HG02870 (cell line): ENCODE measurements around the gene CIB4.

Source experiments
- ATAC-seq: cut with Tn5 transposase; IDR thresholded peaks from one replicate; pipeline ENCODE4 v1.9.1; 2021; ENCODE audit warnings: mild to moderate bottlenecking, moderate library complexity; ENCODE audit not compliant: unreplicated experiment

CIB4 gene

GRCh38 chr2:26640781-26641564, at the start of gene CIB4:
TSS of gene CIB4 (minus strand) at chr2:26641366. CDS start at chr2:26641314, 52 bp downstream.
- ATAC-seq = no peak

- no peak for ATAC-seq
Measured at GRCh38 chr2:26687801-26688200, 46.6 kb upstream of the CIB4 start.

- no peak for ATAC-seq
Measured at GRCh38 chr2:26687328-26687727, 46.2 kb upstream of the CIB4 start.

GRCh38 chr2:26685989-26686839, 45.0 kb upstream of the CIB4 start:
- no peak for ATAC-seq

GRCh38 chr2:26685341-26685740, 44.2 kb upstream of the CIB4 start:
- ATAC-seq = no peak

GRCh38 chr2:26683583-26683982, 42.4 kb upstream of the CIB4 start:
- no peak for ATAC-seq

GRCh38 chr2:26682155-26682554, 41.0 kb upstream of the CIB4 start:
- ATAC-seq = no peak

GRCh38 chr2:26681656-26682055, 40.5 kb upstream of the CIB4 start:
- ATAC-seq = no peak

- ATAC-seq = no peak
Measured at GRCh38 chr2:26679867-26680266, 38.7 kb upstream of the CIB4 start.

GRCh38 chr2:26678035-26678434, 36.9 kb upstream of the CIB4 start:
- no peak for ATAC-seq

GRCh38 chr2:26675651-26676255, 34.6 kb upstream of the CIB4 start:
- no peak for ATAC-seq

- ATAC-seq = no peak
Measured at GRCh38 chr2:26674771-26675170, 33.6 kb upstream of the CIB4 start.

- no peak for ATAC-seq
Measured at GRCh38 chr2:26674002-26674751, 33.0 kb upstream of the CIB4 start.

GRCh38 chr2:26672818-26673393, 31.7 kb upstream of the CIB4 start:
- no peak for ATAC-seq

- no peak for ATAC-seq
Measured at GRCh38 chr2:26672112-26672817, 31.1 kb upstream of the CIB4 start.

GRCh38 chr2:26671691-26672090, 30.5 kb upstream of the CIB4 start:
- ATAC-seq = no peak

GRCh38 chr2:26670931-26671460, 29.8 kb upstream of the CIB4 start:
- ATAC-seq = no peak

- ATAC-seq = no peak
Measured at GRCh38 chr2:26670171-26670570, 29.0 kb upstream of the CIB4 start.

GRCh38 chr2:26668856-26669750, 27.9 kb upstream of the CIB4 start:
- no peak for ATAC-seq
